Suprapubic skin (tissue), 4 donors: ENCODE measurements around the gene TBATA. TPM values are rescaled to one million over a fixed set of nuclear protein-coding genes. Genes with fewer than 3 reads are reported as not detected.

Experiments
- DNase-seq, 2 donors: peaks; one replicate each; pipeline ENCODE4 v3.0.0-alpha.2; 2019; ENCODE audit warnings: low spot score in 2 of 2
- H3K27ac ChIP-seq: fragments of 200-600 bp; sonication (generic); one replicate; pipeline ENCODE4 v1.5.1; 2019
- H3K27me3 ChIP-seq: fragments of 200-600 bp; sonication (generic); one replicate; pipeline ENCODE4 v1.5.1; 2019
- H3K36me3 ChIP-seq: fragments of 200-600 bp; sonication (generic); one replicate; pipeline ENCODE4 v1.5.1; 2019
- H3K4me1 ChIP-seq: fragments of 200-600 bp; sonication (generic); one replicate; pipeline ENCODE4 v1.5.1; 2019
- H3K4me3 ChIP-seq: fragments of 200-600 bp; sonication (generic); one replicate; pipeline ENCODE4 v1.5.1; 2019; ENCODE audit warnings: mild to moderate bottlenecking
- H3K9me3 ChIP-seq: fragments of 200-600 bp; sonication (generic); one replicate; pipeline ENCODE4 v1.5.1; 2019
- EP300 ChIP-seq: sonication (generic); formaldehyde crosslinking; IDR thresholded peaks from one replicate; pipeline ENCODE4 v1.6.1; 2017; ENCODE audit warnings: antibody characterized with exemption
- POLR2A ChIP-seq, 2 donors: fragments of 450-650 bp; IDR thresholded peaks; one replicate each; pipeline ENCODE4 v1.6.1; 2017; ENCODE audit warnings: antibody characterized with exemption in 2 of 2, mild to moderate bottlenecking in 2 of 2, moderate library complexity in 2 of 2
- POLR2AphosphoS5 ChIP-seq, 3 donors: sonication (generic); formaldehyde crosslinking; IDR thresholded peaks; one replicate each; pipeline ENCODE4 v1.6.1; 2017; ENCODE audit warnings: antibody characterized with exemption in 3 of 3
- WGBS: methylation state at CpG from one replicate; pipeline ENCODE4 v1.1.5; 2018; 5-methylcytosine and 5-hydroxymethylcytosine counted together
- total RNA-seq, 4 donors: library from RNA; depleted of rRNA; stranded (reverse); fragments of >200 nt; gene quantifications; one replicate each; pipeline ENCODE4 v1.1.0, GENCODE V29; 2016
- TF ChIP-seq, protein P1 (sequence below), 2 donors: fragments of 200-600 bp in 1 of 2; fragments of 450-650 bp in 1 of 2; sonication (generic) in 1 of 2; IDR thresholded peaks; one replicate each; pipeline ENCODE4 v1.5.1; 2016 to 2019; ENCODE audit warnings: antibody characterized with exemption in 2 of 2, mild to moderate bottlenecking in 1 of 2, moderate library complexity in 1 of 2

TBATA gene
- total RNA-seq, 4 donors from 2014 or later, result 0.68 TPM; not detected in 3

DNA sequence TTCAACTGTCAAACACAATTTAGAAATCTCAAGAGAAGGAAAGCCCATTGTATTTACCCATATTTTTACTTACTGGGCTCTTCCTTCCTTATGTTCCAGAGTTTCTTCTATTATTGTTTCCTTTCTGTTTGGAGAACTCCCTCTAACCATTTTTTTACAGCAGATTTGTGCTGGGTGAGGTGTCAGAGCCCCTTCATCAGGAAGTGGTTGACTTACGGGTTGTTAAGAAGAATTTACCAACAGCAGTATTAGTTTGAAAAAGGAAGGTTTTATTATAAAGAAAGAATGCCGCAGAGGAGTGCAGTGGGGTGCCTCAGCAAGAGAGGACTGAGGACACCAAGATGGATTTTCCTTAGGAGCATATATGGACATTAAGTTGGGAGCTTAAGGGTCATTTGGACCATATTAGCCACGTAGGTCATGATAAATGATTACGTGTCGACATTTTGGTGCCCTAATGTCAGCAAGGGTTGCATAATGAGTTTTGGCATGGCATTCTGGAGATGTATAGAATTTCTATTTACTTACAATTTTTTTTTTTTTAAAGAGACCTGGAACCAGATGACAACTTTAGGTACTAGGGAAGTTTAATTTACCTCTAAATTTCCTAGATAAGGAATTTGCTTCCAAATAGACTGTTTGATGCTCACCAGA is 6.3 kb upstream of the TBATA start:
- Histone ChIP-seq H3K27ac (no peak overlapping the region), H3K4me1 (no peaks in the 10 kb centered on the region), H3K36me3 (no peaks in the 10 kb centered on the region), H3K9me3 (no peaks in the 10 kb centered on the region), H3K27me3 (no peaks in the 10 kb centered on the region), H3K4me3 (no peak overlapping the region)
- DNase-seq, result no peak
- WGBS, result 65% methylated on average over 5 of the region's 5 CpGs
- TF ChIP-seq, protein P1, sequence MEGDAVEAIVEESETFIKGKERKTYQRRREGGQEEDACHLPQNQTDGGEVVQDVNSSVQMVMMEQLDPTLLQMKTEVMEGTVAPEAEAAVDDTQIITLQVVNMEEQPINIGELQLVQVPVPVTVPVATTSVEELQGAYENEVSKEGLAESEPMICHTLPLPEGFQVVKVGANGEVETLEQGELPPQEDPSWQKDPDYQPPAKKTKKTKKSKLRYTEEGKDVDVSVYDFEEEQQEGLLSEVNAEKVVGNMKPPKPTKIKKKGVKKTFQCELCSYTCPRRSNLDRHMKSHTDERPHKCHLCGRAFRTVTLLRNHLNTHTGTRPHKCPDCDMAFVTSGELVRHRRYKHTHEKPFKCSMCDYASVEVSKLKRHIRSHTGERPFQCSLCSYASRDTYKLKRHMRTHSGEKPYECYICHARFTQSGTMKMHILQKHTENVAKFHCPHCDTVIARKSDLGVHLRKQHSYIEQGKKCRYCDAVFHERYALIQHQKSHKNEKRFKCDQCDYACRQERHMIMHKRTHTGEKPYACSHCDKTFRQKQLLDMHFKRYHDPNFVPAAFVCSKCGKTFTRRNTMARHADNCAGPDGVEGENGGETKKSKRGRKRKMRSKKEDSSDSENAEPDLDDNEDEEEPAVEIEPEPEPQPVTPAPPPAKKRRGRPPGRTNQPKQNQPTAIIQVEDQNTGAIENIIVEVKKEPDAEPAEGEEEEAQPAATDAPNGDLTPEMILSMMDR (IDR thresholded peaks at IDR 0.05), result no peak
- TF ChIP-seq POLR2AphosphoS5 (IDR thresholded peaks at IDR 0.05), result no peak
- no peak for TF ChIP-seq EP300
- TF ChIP-seq POLR2A (IDR thresholded peaks at IDR 0.05), result no peak

- no peak for DNase-seq
- no peak overlapping the region for H3K27ac ChIP-seq
- H3K27me3 ChIP-seq, result peaks cover 4% of the 10 kb centered on the region
- no peak for TF ChIP-seq POLR2AphosphoS5 (IDR thresholded peaks at IDR 0.05)
- TF ChIP-seq, protein P1 (IDR thresholded peaks at IDR 0.05), result no peak
- no peak for TF ChIP-seq EP300
- TF ChIP-seq POLR2A (IDR thresholded peaks at IDR 0.05), result no peak
- H3K36me3 ChIP-seq, result no peaks in the 10 kb centered on the region
- no peaks in the 10 kb centered on the region for H3K4me1 ChIP-seq
- no peaks in the 10 kb centered on the region for H3K9me3 ChIP-seq
- WGBS, result 48% methylated on average over 5 of the region's 5 CpGs
- H3K4me3 ChIP-seq, result no peak overlapping the region
These were observed 1.7 kb upstream of the TBATA start for GRCh38 chr10:70786799-70787415.

DNA sequence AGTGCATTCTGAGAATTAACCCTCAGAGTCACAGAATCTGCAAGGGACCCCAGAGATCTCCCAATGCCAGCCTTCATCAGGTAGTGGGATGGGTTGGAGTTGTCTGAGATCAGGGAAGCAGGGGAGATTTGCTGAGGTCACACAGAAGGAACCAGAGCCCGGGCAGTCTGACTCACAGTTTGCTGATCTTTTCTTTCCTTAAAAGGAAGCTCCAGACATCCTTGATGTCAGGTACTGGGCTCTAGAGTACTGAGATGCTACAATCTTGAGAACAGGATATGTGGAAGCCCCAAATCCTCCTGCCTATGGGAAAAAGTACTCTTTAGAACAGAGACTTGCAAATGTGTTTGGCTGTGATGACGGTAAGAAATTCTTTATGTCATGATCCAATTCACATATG is 706 bp downstream of the TBATA start:
- H3K4me3 ChIP-seq, result no peak overlapping the region
- H3K27me3 ChIP-seq, result peaks cover 4% of the 10 kb centered on the region
- no peak for TF ChIP-seq EP300
- TF ChIP-seq, protein P1 (IDR thresholded peaks at IDR 0.05), result no peak
- no peak for TF ChIP-seq POLR2A (IDR thresholded peaks at IDR 0.05)
- no peak for TF ChIP-seq POLR2AphosphoS5 (IDR thresholded peaks at IDR 0.05)
- 64% methylated on average over 2 of the region's 2 CpGs for whole genome bisulfite sequencing
- no peak for DNase-seq
- H3K4me1 ChIP-seq, result peaks cover 10% of the 10 kb centered on the region
- no peaks in the 10 kb centered on the region for H3K9me3 ChIP-seq
- no peak overlapping the region for H3K27ac ChIP-seq
- no peaks in the 10 kb centered on the region for H3K36me3 ChIP-seq

- H3K4me1 ChIP-seq, result peaks cover 15% of the 10 kb centered on the region
- TF ChIP-seq POLR2AphosphoS5 (IDR thresholded peaks at IDR 0.05) (no peak), EP300 (no peak), POLR2A (IDR thresholded peaks at IDR 0.05) (no peak)
- TF ChIP-seq, protein P1 (IDR thresholded peaks at IDR 0.05), result no peak
- WGBS, result 80% methylated on average over 5 of the region's 5 CpGs
- no peaks in the 10 kb centered on the region for H3K9me3 ChIP-seq
- no peak overlapping the region for H3K4me3 ChIP-seq
- DNase-seq, result no peak
- H3K36me3 ChIP-seq, result no peaks in the 10 kb centered on the region
- H3K27me3 ChIP-seq, result peaks cover 4% of the 10 kb centered on the region
- H3K27ac ChIP-seq, result no peak overlapping the region
These were observed 1.2 kb downstream of the TBATA start for GRCh38 chr10:70784016-70784415.
